SHP77 (cell line): ENCODE results near the gene KRTAP5-9.
"Not testable (repeated sequence)": the region's sequence is repeated elsewhere in the genome, so short reads cannot be mapped to it uniquely, and the experiment has no call there.

Experiments used
- DNase-seq, 2 experiments: peaks; one replicate each; lab custom pipeline; 2025; lab: John Stamatoyannopoulos, UW

The KRTAP5-9 gene

DNA sequence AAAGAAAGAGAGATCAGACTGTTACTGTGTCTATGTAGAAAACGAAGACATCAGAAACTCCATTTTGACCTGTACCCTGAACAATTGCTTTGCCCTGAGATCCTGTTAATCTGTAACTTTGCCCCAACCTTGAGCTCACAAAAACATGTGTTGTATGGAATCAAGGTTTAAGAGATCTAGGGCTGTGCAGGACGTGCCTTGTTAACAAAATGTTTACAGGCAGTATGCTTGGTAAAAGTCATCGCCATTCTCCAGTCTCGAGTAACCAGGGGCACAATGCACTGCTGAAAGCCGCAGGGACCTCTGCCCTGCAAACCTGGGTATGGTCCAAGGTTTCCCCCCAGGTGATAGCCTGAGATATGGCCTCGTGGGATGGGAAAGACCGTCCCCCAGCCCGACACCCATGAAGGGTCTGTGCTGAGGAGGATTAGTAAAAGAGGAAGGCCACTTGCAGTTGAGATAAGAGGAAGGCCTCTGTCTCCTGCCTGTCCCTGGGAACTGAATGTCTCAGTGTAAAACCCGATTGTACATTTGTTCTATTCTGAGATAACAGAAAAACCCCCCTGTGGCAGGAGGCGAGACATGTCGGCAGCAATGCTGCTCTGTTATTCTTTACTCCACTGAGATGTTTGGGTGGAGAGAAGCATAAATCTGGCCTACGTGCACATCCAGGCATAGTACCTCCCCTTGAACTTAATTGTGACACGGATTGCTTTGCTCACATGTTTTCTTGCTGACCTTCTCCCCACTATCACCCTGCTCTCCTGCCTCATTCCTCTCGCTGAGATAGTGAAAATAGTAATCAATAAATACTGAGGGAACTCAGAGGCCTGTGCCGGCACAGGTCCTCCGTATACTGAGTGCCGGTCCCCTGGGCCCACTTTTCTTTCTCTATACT is 13.3 kb upstream of the KRTAP5-9 start:
- DNase-seq: not testable (repeated sequence)

DNA sequence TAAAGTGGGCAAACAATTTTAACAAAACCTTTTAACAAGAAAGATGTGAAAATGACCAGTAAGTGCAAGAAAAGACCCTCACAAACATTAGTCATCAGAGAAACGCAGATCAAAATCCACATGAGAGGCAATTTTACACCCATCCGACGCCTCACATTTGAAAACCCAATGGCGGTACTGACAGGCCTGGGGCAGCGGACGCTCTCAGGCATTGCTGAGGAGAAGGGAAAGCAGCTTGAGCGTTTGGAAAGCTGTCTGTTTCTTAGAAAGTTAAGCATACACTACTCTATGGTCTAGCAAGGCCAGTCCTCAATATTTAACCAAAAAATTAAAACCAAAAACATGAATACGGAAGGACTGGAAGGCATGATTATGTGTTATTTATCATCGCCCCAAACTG is 12.4 kb upstream of the KRTAP5-9 start:
- no peak for DNase-seq

DNA sequence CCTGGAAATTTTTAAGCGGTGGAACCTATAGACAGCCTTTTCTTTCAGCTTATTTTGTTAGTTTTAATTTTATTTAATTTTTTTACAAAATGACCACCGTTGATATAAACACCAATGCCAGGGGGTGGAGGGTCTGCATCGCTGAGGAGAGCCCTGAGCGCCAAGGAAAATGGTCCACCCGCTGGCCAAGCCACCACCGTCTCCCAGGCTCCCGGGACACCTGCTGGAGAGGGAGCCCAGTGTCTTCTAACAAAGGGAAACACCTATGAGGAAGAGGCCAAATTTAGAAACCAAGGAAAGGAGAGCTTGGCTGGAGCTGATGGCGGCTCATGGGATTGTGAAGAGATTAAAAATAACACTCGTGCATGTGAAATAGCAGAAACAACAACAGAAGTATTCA is 10.7 kb upstream of the KRTAP5-9 start:
- DNase-seq: no peak

DNA sequence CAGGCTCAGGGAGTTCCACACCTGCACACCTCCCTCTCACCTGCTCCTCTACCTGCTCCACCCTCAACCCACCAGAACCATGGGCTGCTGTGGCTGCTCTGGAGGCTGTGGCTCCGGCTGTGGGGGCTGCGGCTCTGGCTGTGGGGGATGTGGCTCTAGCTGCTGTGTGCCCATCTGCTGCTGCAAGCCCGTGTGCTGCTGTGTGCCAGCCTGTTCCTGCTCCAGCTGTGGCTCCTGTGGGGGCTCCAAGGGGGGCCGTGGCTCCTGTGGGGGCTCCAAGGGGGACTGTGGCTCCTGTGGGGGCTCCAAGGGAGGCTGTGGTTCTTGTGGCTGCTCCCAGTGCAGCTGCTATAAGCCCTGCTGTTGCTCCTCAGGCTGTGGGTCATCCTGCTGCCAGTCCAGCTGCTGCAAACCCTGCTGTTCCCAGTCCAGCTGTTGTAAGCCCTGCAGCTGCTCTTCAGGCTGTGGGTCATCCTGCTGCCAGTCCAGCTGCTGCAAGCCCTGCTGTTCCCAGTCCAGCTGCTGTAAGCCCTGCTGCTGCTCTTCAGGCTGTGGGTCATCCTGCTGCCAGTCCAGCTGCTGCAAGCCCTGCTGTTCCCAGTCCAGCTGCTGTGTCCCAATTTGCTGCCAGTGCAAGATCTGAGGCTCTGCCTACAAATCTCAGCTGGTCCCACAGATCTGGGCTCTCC is 10.1 kb upstream of the KRTAP5-9 start, which contains the start of gene KRTAP5-8:
TSS of gene KRTAP5-8 (plus strand) at position 49 of the 689 bp plus-strand sequence. CDS start at position 80, 31 bp downstream.
- DNase-seq: not testable (repeated sequence)

DNA sequence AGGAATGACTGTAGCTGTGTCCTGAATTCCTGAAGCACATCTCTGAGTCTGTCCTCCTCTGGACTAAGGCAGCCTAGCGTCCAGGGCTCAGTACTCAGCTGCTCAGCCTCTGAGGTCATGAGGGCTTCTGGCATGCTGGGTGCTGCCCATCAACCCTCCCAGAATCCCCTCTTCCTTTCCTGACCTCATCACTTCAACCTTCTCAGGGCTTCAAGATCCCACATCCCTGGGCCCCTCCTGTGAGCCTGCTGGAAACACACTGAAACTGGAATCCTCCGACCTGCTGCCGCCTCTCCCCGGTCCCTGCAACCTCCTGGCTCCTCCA is 9.6 kb upstream of the KRTAP5-9 start:
- DNase-seq: no peak

DNA sequence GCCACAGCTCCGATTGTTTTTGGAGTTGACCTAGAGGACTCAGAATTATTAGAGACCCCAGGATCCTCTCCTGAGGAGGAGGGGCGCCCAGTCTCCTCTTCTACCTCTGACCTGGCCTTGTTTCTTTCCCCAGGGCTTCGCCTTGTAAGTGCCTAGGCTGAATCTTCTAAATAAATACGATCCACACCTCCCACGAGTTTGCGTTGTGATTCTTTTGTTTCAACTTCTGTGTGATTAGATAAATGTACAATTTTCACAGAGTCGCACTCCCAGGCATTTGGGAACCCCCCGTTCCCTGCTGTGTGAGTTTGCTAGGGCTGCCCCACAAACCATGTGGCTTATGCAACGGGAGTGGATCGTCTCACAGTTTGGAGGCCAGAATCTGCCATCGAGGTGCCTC is 9.2 kb upstream of the KRTAP5-9 start:
- no peak for DNase-seq

DNA sequence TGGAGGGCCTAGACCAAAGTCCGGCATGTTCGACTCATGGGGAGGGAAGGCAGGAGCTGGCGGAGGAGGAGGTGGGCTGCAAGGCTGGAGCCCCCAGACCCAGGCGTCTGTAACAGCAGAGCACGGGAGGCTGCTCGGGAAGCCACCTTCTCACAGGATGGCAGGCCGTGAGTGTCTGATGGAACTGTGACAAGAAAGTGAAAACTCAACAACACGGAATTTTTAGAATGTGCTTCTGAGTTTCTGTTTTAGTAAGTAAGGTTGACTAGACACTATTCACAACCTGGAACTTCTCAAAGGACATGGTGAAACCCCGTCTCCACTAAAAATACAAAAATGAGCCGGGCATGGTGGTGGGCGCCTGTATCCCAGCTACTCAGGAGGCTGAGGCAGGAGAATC is 8.2 kb upstream of the KRTAP5-9 start:
- not testable (repeated sequence) for DNase-seq

DNA sequence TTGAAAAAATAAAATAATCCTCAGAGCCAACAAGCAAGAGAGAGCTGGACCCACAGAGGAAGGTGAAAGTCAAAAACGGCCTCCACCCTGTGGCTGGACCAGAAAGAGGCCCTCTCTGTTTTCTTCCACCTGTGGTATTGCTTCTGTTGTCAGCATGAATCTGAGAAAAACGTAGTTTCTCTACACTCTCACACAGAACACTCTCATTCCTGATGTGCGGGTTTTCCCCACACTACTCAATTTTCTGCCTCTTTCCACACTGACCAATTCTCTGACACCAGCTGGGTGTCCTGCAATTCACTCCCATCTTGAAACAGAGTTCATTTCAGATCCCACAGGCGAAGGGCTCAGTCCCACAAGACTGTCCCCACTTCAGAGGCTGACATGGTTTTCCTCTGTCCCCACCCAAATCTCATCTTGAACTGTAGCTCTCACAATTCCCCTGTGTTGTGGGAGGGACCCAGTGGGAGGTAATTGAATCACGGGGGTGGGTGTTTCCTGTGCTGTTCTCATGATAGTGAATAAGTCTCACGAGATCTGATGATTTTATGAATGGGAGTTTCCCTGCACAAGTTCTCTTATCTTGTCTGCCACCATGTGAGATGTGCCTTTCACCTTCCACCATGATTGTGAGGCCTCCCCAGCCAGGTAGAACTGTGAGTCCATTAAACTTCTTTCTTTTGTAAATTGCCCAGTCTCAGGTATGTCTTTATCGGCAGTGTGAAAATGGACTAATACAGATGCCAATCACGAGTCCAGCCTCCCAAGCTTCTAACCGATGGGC is 7.5 kb upstream of the KRTAP5-9 start:
- DNase-seq: not testable (repeated sequence)

DNA sequence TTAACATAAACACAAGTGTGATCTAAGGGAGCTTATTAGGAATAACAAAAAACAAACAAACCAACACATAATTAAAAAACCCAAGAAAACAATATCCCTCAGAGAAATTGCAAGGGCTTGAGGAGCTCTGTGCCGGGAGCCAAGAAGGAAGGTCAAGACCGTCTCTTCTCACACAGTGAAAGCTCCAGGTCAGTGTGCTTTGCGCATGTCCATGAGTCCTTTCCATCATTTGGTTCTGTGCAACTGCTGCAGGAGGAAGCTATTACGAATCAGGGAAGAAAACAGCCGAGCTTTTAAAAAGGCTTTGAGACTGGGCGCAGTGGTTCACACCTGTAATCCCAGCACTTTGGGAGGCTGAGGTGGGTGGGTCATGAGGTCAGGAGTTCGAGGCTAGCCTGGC is 5.8 kb upstream of the KRTAP5-9 start:
- no peak for DNase-seq

DNA sequence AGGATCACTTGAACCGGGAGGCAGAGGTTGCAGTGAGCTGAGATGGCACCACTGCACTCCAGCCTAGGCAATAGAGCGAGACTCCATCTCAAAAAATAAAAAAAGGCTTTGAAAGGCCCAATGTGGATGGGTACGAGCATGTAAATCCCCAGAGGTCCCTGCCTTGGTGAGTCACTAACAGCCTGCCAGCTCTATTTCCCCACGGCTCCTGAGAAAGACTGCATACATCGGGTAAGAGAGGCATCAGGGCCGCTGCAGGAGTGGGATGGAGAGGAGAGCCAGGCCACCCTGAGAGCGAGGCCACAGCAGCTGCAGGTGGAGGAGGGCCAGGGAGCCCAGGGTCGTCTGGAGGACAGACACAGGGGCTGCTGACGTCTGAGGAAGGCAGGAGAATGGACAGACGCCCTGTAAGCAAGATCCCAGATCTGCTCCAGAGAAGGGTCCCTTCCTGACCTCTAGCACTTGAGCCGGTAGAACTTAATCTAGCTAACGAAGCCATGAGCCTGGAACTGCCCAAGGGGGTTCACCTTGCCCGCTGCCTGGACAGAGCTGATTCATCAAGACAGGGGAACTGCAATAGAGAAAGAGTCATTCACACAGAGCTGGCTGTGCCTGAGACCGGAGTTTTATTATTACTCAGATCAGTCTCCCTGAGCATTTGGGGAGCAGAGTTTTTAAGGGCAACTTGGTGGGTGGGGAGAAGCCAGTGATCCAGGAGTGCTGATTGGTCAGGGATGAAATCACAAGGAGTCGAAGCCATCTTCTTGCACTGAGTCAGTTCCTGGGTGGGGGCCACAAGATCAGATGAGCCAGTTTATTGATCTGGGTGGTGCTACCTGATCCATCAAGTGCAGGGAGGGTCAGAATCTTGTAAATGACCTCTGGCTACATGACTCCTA is 5.1 kb upstream of the KRTAP5-9 start:
- no peak for DNase-seq

DNA sequence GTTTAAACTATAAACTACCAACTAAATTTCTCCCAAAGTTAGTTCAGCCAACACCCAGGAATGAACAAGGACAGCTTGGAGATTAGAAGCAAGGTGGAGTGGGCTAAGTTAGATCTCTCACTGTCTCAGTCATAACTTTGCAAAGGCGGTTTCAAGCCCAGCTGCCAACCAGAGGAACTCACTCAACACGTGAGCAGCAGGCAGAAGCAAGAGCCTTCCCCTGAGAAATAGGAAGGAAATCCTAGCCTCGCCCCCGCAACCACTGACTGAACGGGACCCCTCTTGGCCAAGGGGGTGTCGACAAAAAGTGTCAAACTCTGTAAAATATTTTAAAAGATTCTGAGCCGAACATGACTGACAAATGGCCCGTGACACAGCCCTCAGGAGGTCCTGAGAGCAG is 4.4 kb upstream of the KRTAP5-9 start:
- no peak for DNase-seq

DNA sequence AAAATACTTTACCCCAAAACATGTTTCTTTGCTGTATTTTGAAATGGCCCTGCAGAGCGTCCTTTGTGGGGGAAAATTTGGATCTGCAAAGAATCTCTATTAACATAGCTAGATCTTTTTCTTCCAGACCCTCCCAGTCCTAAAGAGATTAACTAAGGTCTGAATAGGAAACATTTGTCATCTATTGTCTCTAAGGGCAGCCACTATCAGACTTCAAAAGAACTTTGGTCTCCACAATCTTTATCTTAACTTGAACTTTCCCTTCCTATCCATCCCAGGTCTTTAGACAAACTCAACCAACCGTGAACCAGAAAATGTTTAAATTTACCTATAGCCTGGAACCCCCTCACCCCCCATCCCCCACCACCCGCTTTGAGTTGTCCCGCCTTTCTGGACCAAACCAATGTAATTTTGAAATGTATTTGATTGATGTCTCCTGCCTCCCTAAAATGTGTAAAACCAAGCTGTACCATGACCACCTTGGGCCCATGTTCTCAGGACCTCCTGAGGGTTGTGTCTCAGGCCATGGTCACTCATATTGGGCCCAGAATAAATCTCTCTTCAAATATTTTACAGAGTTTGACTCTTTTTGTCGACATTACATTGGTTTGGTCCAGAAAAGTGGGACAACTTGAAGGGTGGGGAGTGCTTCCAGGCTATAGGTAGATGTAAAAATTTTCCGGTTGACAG is 3.5 kb upstream of the KRTAP5-9 start:
- no peak for DNase-seq

DNA sequence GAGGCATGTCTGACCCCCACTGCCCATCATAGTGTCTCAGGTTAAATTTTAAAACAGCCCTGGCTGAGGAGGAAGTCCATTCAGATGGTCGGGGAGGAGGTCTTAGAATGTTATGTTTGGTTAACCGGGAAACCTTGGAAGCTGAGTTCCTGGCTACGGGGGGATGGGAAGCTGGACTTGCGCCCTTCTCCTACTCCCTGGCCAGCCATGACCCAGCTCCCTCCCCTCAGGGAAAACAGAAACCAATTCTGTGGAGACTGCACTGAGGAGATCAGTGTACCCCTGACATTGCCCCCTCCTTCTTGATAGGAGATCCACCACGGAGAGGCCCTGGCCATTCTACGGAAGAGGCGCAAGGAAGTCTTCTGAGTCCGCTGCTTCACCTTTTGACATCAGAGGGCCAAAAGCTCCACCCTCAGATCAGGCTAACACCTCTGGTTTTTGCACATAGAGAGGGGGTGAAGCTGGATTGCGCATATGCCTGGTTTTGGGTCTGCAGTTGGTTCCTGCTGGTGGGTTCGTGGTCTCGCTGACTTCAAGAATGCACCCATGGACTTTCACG is 2.7 kb upstream of the KRTAP5-9 start:
- no peak for DNase-seq

DNA sequence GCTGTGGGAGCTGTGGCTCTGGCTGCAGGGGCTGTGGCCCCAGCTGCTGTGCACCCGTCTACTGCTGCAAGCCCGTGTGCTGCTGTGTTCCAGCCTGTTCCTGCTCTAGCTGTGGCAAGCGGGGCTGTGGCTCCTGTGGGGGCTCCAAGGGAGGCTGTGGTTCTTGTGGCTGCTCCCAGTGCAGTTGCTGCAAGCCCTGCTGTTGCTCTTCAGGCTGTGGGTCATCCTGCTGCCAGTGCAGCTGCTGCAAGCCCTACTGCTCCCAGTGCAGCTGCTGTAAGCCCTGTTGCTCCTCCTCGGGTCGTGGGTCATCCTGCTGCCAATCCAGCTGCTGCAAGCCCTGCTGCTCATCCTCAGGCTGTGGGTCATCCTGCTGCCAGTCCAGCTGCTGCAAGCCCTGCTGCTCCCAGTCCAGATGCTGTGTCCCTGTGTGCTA is 514 bp downstream of the KRTAP5-9 start:
- DNase-seq: no peak

DNA sequence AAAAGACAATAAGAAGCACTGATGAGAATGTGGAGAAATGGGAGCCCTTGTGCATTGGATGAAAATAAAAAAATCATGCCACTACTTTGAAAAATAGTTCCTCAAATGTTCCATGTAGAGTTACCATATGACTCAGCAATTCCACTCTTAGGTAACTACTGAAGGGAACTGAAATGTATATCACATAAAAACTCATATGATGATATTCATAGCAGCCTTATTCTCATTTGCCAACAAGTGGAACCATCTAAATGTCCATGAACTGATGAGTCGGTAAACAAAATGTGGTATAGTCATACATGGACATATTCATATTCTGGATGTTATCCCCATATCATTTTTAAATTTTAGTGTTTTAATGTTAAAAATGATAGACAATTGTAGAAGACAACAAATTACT is 3.5 kb downstream of the KRTAP5-9 start:
- DNase-seq: no peak

DNA sequence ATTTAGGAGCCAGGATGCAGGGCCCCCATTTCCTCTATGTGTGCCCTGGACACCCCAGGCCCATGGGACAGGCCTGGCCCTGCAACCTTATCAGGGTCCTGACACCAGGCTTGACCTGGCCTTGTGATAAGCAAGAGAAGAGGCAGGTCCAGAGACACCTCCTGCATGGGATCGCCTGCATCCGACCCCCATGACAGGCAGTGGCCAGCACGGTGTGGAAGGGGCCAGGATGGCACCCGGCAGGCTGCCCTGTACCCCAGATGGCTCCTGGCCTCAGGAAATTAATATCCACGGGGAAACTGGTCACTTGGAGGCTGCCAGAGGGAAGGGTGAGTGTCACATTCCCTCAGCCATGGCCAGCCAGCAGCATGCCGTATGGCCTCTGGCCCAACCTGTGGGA is 6.8 kb downstream of the KRTAP5-9 start:
- DNase-seq: no peak

DNA sequence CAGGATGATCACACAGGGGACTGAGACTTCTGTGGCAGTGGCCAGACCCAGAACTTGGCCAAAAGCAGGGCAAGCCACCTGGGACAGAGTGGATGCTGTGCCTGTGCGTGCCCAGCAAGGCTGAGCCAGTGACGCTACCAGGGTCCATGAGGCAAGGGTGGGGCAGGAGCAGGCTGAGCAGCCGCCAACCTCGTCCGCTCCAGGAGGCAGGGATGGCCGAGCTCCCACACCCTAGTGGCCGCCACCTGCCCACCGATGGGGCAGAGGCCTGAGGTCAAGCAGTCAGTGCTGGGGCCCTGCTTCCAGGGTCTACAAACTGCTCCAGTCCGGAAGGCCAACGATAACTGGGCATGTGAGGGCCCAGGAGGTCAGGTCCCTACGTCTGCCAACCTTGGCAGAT is 7.3 kb downstream of the KRTAP5-9 start:
- DNase-seq: no peak

DNA sequence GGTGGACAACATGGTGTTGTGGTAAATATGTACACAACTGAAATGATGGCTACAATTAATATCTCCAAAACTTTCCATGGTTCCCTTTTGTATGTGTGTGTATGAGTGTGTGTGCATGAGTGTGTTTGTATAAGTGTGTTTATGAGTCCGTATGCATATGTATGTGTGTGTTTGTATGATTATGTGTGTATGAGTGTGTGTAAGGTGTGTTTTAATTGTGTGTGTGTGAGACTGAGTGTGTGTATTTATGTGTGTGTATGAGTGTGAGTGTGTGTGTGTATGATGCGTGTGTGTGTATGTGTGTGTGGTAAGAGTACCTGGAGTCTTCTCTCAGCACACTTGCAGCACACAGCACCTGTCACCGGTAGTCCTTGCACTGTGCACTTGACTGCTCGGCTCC is 7.8 kb downstream of the KRTAP5-9 start:
- no peak for DNase-seq

DNA sequence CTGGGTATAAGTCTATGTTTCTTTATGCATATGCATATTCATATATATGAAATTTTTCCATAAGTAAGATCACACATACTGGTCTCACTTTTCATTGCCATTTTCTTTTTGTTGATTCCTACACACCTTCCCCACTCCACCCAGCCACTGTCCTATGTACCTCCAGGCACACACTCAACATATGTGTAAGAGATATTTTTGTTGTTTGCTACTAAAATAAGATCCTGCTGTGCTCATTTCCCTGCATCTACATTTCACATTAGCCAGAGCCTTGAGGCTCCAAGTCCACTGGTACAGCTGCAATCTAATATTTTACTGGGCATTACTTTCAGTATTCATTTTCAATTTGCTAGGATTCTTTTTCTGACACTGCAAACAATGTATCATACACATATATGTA is 9.0 kb downstream of the KRTAP5-9 start:
- DNase-seq: no peak

DNA sequence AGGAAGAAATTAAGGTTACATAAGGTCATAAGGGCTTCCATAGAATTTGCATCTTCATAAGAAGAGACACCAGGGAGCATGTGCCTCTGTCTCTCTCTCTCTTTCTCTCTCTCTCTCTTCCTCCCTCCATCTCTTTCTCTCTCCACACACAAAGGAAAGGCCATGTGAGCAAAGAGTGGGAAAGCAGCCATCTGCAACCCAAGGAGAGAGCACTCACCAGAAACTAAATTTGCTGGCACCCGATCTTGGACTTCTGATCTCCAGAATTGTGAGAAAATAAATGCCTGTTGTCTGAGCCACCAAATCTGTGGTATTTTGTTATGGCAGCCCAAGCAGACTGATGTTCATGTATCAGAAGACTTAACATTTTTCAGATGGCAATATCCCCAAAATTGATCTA is 10.8 kb downstream of the KRTAP5-9 start:
- DNase-seq: no peak

DNA sequence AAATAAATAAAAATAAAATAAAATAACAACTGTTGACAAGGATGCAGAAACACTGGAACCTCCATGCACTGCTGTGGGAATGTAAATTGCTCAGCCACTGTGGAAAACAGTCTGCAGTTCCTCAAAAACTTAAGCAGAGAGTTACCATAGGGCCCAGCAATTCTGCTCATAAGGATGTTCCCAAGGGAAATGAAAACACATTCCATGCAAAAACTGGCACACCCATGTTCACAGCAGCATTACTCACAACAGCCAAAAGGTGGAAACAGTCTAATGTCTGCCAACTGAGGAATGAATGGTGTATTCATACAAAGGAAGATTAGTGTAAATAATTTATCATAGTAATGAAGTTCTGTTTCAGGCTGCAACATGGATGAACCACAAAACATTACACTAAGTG is 13.9 kb downstream of the KRTAP5-9 start:
- no peak for DNase-seq
